NCI-H1694 treated with DMSO at 0.1 percent for 48 hours (cell line): Measurements from ENCODE around the gene CMTR2.

ENCODE experiments used
- DNase-seq: peaks from one replicate; lab custom pipeline; 2025; lab: John Stamatoyannopoulos, UW

Gene CMTR2

GRCh38 chr16:71273384-71273783, 15.8 kb downstream of the CMTR2 start:
- DNase-seq: no peak

- DNase-seq: no peak
These were observed 24.9 kb downstream of the CMTR2 start for GRCh38 chr16:71264299-71264698.

- no peak for DNase-seq
These were observed 25.6 kb downstream of the CMTR2 start for GRCh38 chr16:71263582-71263981.

- DNase-seq: no peak
These were observed 26.8 kb downstream of the CMTR2 start for GRCh38 chr16:71262391-71262790.

GRCh38 chr16:71260995-71261394, 28.2 kb downstream of the CMTR2 start:
- no peak for DNase-seq

- no peak for DNase-seq
These were observed 30.1 kb downstream of the CMTR2 start for GRCh38 chr16:71259086-71259485.

GRCh38 chr16:71258372-71258771, 30.8 kb downstream of the CMTR2 start:
- no peak for DNase-seq

GRCh38 chr16:71257768-71258167, 31.4 kb downstream of the CMTR2 start:
- no peak for DNase-seq

GRCh38 chr16:71255721-71256120, 33.5 kb downstream of the CMTR2 start:
- no peak for DNase-seq

GRCh38 chr16:71254832-71255525, 34.2 kb downstream of the CMTR2 start:
- DNase-seq: peak; percentile 14

GRCh38 chr16:71250461-71251235, 38.6 kb downstream of the CMTR2 start:
- DNase-seq: no peak

GRCh38 chr16:71249399-71249798, 39.8 kb downstream of the CMTR2 start:
- no peak for DNase-seq

GRCh38 chr16:71247478-71247877, 41.7 kb downstream of the CMTR2 start:
- no peak for DNase-seq

GRCh38 chr16:71246309-71246708, 42.9 kb downstream of the CMTR2 start:
- DNase-seq: no peak

- no peak for DNase-seq
These were observed 44.7 kb downstream of the CMTR2 start for GRCh38 chr16:71244521-71244920.

- no peak for DNase-seq
These were observed 46.6 kb downstream of the CMTR2 start for GRCh38 chr16:71242601-71243000.

- no peak for DNase-seq
These were observed 47.2 kb downstream of the CMTR2 start for GRCh38 chr16:71242036-71242435.
